BJ (cell line): ENCODE results near the gene CD7. TPM values are rescaled to one million over a fixed set of nuclear protein-coding genes. Genes with fewer than 3 reads are reported as not detected.

ENCODE experiments used
- CTCF ChIA-PET: fragments of 350-600 bp; formaldehyde crosslinking; extraction: SDS; loops from one replicate; lab custom pipeline; 2021; ENCODE audit warnings: antibody characterized with exemption, inconsistent platforms; lab: Yijun Ruan, JAX
- POLR2A ChIA-PET: fragments of 300-600 bp; sonication (Branson Sonifier 250); formaldehyde crosslinking; extraction: SDS; loops from one replicate; lab custom pipeline; 2021; ENCODE audit warnings: antibody characterized with exemption; lab: Charles Lee
- DNase-seq: peaks from one replicate; pipeline ENCODE4 v3.0.0-alpha.2; 2011; ENCODE audit warnings: low read depth
- H3K27me3 ChIP-seq: 2 replicates; pipeline ENCODE4 v1.6.0; 2011; ENCODE audit warnings: low read length; ENCODE audit not compliant: control insufficient read depth, insufficient read depth
- H3K36me3 ChIP-seq: 2 replicates; pipeline ENCODE4 v1.5.1; 2011; ENCODE audit warnings: low read length; ENCODE audit not compliant: control insufficient read depth, insufficient read depth
- H3K4me3 ChIP-seq: 2 replicates; pipeline ENCODE4 v1.5.1; 2011; ENCODE audit warnings: low read depth, mild to moderate bottlenecking, control low read depth, low read length
- CTCF ChIP-seq: IDR thresholded peaks from 2 replicates; pipeline ENCODE4 v1.5.1; 2011; ENCODE audit warnings: low read depth, mild to moderate bottlenecking, control low read depth, inconsistent platforms, low read length, moderate library complexity; ENCODE audit not compliant: insufficient read depth
- polyA plus RNA-seq: library from polyadenylated mRNA; depleted of rRNA; stranded (reverse); fragments of >200 nt; gene quantifications from 2 replicates; pipeline ENCODE4 v1.2.3, GENCODE V29; 2011

Gene CD7
- polyA plus RNA-seq, 1 experiment: 0.22 TPM

- Histone ChIP-seq H3K36me3 (no peaks in the 10 kb centered on the region), H3K27me3 (peaks cover 4% of the 10 kb centered on the region), H3K4me3 (no peak within 1 kb of the TSS)
- ChIA-PET CTCF (interaction anchor here (0.8 to 1.5 kb wide), 4 partner anchors 34 to 59 kb away, joined by 3 to 5 read pairs (median 4); partner anchors contain the start of gene HEXD), POLR2A (no interaction called here)
- DNase-seq: no peak
- no peak for TF ChIP-seq CTCF
These were observed 41.3 kb upstream of the CD7 start, which contains the start of gene TEX19 for GRCh38 chr17:82358465-82359350. TEX19 (plus strand) TSS chr17:82359247; CDS start chr17:82362151, 2,904 bp downstream.

GRCh38 chr17:82357394-82357793 lies 40.0 kb upstream of the CD7 start:
- Histone ChIP-seq H3K27me3 (peaks cover 4% of the 10 kb centered on the region), H3K4me3 (no peak overlapping the region), H3K36me3 (no peaks in the 10 kb centered on the region)
- CTCF ChIA-PET: interaction anchor here (1.2 to 1.5 kb wide), 3 partner anchors 13 to 60 kb away, joined by 3 to 6 read pairs (median 4); partner anchors contain the start of gene HEXD
- no peak for DNase-seq
- TF ChIP-seq CTCF: no peak
- POLR2A ChIA-PET: no interaction called here

GRCh38 chr17:82356845-82357355 lies 39.5 kb upstream of the CD7 start:
- H3K27me3 ChIP-seq: peaks cover 4% of the 10 kb centered on the region
- no peak for TF ChIP-seq CTCF
- no peak for DNase-seq
- POLR2A ChIA-PET: no interaction called here
- no peaks in the 10 kb centered on the region for H3K36me3 ChIP-seq
- CTCF ChIA-PET: interaction anchor here (1.0 to 2.4 kb wide), 4 partner anchors 13 to 197 kb away, joined by 3 to 7 read pairs (median 4); no protein-coding TSS in a partner anchor
- H3K4me3 ChIP-seq: no peak overlapping the region

DNA sequence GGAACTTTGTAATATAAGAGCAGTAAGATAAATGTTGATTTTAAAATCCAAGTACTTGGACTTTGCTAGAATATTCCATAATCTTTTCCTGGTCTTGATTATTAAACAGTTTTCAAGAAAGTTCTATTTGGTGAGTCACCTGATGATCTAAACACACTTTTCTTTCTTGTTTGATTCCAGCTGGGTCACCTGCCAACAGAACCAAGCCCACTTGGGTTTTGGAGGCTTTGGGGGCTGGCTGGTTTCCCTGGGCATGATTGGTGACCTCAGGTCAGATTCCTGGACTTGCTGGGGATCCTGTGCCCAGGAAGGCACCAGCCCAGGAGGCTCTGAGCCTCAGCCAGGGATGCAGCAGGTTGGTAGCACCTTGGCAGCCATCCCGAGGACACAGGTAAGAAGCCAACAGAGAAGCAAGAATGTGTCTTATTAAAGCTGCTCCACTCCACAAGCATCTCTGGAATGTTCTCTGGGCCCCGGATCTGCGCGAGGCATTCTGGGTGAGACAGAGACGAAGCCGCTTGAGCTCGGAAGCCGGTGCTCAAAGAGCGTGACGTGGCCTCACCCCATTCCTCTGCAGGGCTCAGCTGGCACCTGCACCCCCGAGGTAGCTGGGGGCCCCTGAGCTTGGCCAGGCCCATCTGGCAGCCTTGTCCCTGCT lies 38.5 kb upstream of the CD7 start:
- H3K27me3 ChIP-seq: peaks cover 4% of the 10 kb centered on the region
- H3K4me3 ChIP-seq: no peak overlapping the region
- no peak for TF ChIP-seq CTCF
- DNase-seq: no peak
- H3K36me3 ChIP-seq: no peaks in the 10 kb centered on the region
- CTCF ChIA-PET: interaction anchor here (0.6 to 2.4 kb wide), 5 partner anchors 14 to 198 kb away, joined by 3 to 7 read pairs (median 4); no protein-coding TSS in a partner anchor
- POLR2A ChIA-PET: no interaction called here
